IMR-90 (cell line): Measurements from ENCODE around the gene SATB2. TPM values are rescaled to one million over a fixed set of nuclear protein-coding genes. Genes with fewer than 3 reads are reported as not detected.
A peak's percentile ranks its signal among the peaks of the same experiment; 100 is the strongest.

Source experiments
- ATAC-seq: fragments of 200-7000 bp; cut with Tn5 transposase; 2 replicates; pipeline ENCODE4 v1.9.1; 2020; ENCODE audit warnings: low read depth, mild to moderate bottlenecking, moderate library complexity
- BruUV-seq: library from RNA; stranded (reverse); fragments of 400-500 nt; replicated peaks from 2 replicates; lab custom pipeline; 2021; lab: Mats Ljungman, UMichigan
- CTCF ChIA-PET: fragments of 300-600 bp; formaldehyde crosslinking; extraction: SDS; loops from one replicate; lab custom pipeline; 2021; ENCODE audit warnings: antibody characterized with exemption; lab: Yijun Ruan, JAX
- POLR2A ChIA-PET: fragments of 300-600 bp; sonication (Branson Sonifier 250); formaldehyde crosslinking; loops from one replicate; lab custom pipeline; 2022; ENCODE audit warnings: antibody characterized with exemption; ENCODE audit not compliant: unreplicated experiment; lab: Charles Lee
- DNase-seq: peaks from one replicate; pipeline ENCODE4 v3.0.0; 2013
- H2AFZ ChIP-seq: replicated peaks from 2 replicates; pipeline ENCODE3; 2013; ENCODE audit warnings: low read length, mild to moderate bottlenecking; ENCODE audit not compliant: poor library complexity
- H2AK5ac ChIP-seq: 2 replicates; pipeline ENCODE4 v1.6.1; 2013; ENCODE audit warnings: low read depth, low read length, inconsistent platforms
- H2AK9ac ChIP-seq: replicated peaks from 2 replicates; pipeline ENCODE3; 2013; ENCODE audit warnings: mild to moderate bottlenecking, low read depth, low read length, moderate library complexity; ENCODE audit not compliant: poor library complexity
- H2BK120ac ChIP-seq: 2 replicates; pipeline ENCODE4 v1.6.1; 2013; ENCODE audit warnings: low read depth, low read length, inconsistent platforms
- H2BK15ac ChIP-seq: 3 replicates; pipeline ENCODE4 v1.6.1; 2013; ENCODE audit warnings: low read depth, low read length, inconsistent platforms
- H2BK20ac ChIP-seq: 2 replicates; pipeline ENCODE4 v1.6.1; 2013; ENCODE audit warnings: low read depth, mild to moderate bottlenecking, inconsistent platforms, low read length, moderate library complexity
- H2BK5ac ChIP-seq: 2 replicates; pipeline ENCODE4 v1.6.1; 2013; ENCODE audit warnings: mild to moderate bottlenecking, low read depth, low read length, inconsistent platforms; ENCODE audit not compliant: poor library complexity, severe bottlenecking
- H3K14ac ChIP-seq: replicated peaks from 2 replicates; pipeline ENCODE4 v1.6.1; 2013; ENCODE audit warnings: low read depth, low read length, inconsistent platforms
- H3K18ac ChIP-seq: 2 replicates; pipeline ENCODE4 v1.6.1; 2013; ENCODE audit warnings: low read depth, low read length, control low read depth
- H3K23ac ChIP-seq: 2 replicates; pipeline ENCODE4 v1.6.1; 2013; ENCODE audit warnings: low read depth, low read length, inconsistent platforms
- H3K27ac ChIP-seq: 2 replicates; pipeline ENCODE4 v1.5.1; 2013; ENCODE audit warnings: mild to moderate bottlenecking, control low read depth, low read length; ENCODE audit not compliant: insufficient read depth
- H3K27me3 ChIP-seq: 2 replicates; pipeline ENCODE4 v1.6.1; 2013; ENCODE audit warnings: low read length; ENCODE audit not compliant: control insufficient read depth, insufficient read depth
- H3K36me3 ChIP-seq: 2 replicates; pipeline ENCODE4 v1.6.1; 2013; ENCODE audit warnings: low read length, mixed read lengths; ENCODE audit not compliant: control insufficient read depth, insufficient read depth
- H3K4ac ChIP-seq: 2 replicates; pipeline ENCODE4 v1.6.1; 2013; ENCODE audit warnings: low read depth, low read length, inconsistent platforms
- H3K4me1 ChIP-seq: 2 replicates; pipeline ENCODE4 v1.6.1; 2013; ENCODE audit warnings: low read length, mixed read lengths; ENCODE audit not compliant: control insufficient read depth, insufficient read depth
- H3K4me2 ChIP-seq: 2 replicates; pipeline ENCODE4 v1.6.1; 2013; ENCODE audit warnings: low read depth, mild to moderate bottlenecking, control low read depth, low read length, moderate library complexity
- H3K4me3 ChIP-seq: 2 replicates; pipeline ENCODE4 v1.5.1; 2013; ENCODE audit warnings: low read depth, mild to moderate bottlenecking, control low read depth, low read length, moderate library complexity; ENCODE audit not compliant: insufficient read depth
- H3K56ac ChIP-seq: 2 replicates; pipeline ENCODE4 v1.6.1; 2013; ENCODE audit warnings: low read length, inconsistent platforms; ENCODE audit not compliant: insufficient read depth; ENCODE audit errors: extremely low read depth
- H3K79me1 ChIP-seq, 2 experiments: 2 replicates each; pipeline ENCODE4 v1.6.1; 2013; ENCODE audit warnings: low read length in 2 of 2, inconsistent platforms in 1 of 2, low read depth in 1 of 2
- H3K9ac ChIP-seq: 2 replicates; pipeline ENCODE4 v1.6.1; 2013; ENCODE audit warnings: low read depth, low read length, control low read depth
- H3K9me1 ChIP-seq: 2 replicates; pipeline ENCODE4 v1.6.1; 2013; ENCODE audit warnings: low read length, inconsistent platforms; ENCODE audit not compliant: insufficient read depth
- H3K9me3 ChIP-seq: 2 replicates; pipeline ENCODE4 v1.6.1; 2013; ENCODE audit warnings: low read length; ENCODE audit not compliant: control insufficient read depth, insufficient read depth
- H4K20me1 ChIP-seq: 2 replicates; pipeline ENCODE4 v1.6.1; 2013; ENCODE audit warnings: low read length, inconsistent platforms; ENCODE audit not compliant: insufficient read depth
- H4K5ac ChIP-seq: 2 replicates; pipeline ENCODE4 v1.6.1; 2013; ENCODE audit warnings: mild to moderate bottlenecking, low read depth, low read length, control low read depth
- H4K8ac ChIP-seq, 2 experiments: 2 replicates each; pipeline ENCODE4 v1.6.1; 2013; ENCODE audit warnings: low read depth in 2 of 2, low read length in 2 of 2, control low read depth in 1 of 2, inconsistent platforms in 1 of 2
- H4K91ac ChIP-seq: 2 replicates; pipeline ENCODE4 v1.6.1; 2013; ENCODE audit warnings: low read depth, low read length, inconsistent platforms; ENCODE audit not compliant: insufficient read depth
- RFX5 ChIP-seq: IDR thresholded peaks from 2 replicates; pipeline ENCODE4 v1.8.0; 2012; ENCODE audit warnings: low read depth, mild to moderate bottlenecking, low read length, moderate library complexity
- WGBS, 2 experiments: methylation state at CpG; one replicate each; pipeline versions ENCODE4 v1.1.5 to v1.1.7; 2013; ENCODE audit warnings: missing lambda C conversion rate in 2 of 2; ENCODE audit not compliant: insufficient read length in 1 of 2; ENCODE audit errors: extremely low coverage in 2 of 2; 5-methylcytosine and 5-hydroxymethylcytosine counted together
- dilution Hi-C: fragments of 300-500 bp; cut with HindIII; formaldehyde crosslinking; loops from one replicate; pipeline ENCODE4 v1.14.3; 2018; ENCODE audit warnings: low sequenced_read_pairs; ENCODE audit not compliant: unreplicated experiment
- in situ Hi-C: fragments of 300-500 bp; cut with MboI; formaldehyde crosslinking; loops from 3 replicates; pipeline ENCODE4 v1.14.3; 2019; ENCODE audit warnings: low sequenced_read_pairs, inconsistent platforms, mixed read lengths
- intact Hi-C: fragments of 100-400 bp; cut with micrococcal nuclease; formaldehyde crosslinking; loops from 2 replicates; pipeline ENCODE4 v1.10.0; 2022
- polyA plus RNA-seq, 3 experiments: library from polyadenylated mRNA; depleted of rRNA; stranded (reverse); fragments of >200 nt; gene quantifications; 2 replicates each; pipeline ENCODE4 v1.2.3, GENCODE V29; 2012; ENCODE audit warnings: low replicate concordance in 1 of 3
- total RNA-seq: library from RNA; depleted of rRNA; stranded (reverse); fragments of >200 nt; gene quantifications from 2 replicates; pipeline ENCODE4 v1.2.3, GENCODE V29; 2012

SATB2 gene
- total and polyA plus RNA-seq, 2 of the 4 experiments (the other 2 are of a cell fraction) = 6.2 to 8.4 TPM

DNA sequence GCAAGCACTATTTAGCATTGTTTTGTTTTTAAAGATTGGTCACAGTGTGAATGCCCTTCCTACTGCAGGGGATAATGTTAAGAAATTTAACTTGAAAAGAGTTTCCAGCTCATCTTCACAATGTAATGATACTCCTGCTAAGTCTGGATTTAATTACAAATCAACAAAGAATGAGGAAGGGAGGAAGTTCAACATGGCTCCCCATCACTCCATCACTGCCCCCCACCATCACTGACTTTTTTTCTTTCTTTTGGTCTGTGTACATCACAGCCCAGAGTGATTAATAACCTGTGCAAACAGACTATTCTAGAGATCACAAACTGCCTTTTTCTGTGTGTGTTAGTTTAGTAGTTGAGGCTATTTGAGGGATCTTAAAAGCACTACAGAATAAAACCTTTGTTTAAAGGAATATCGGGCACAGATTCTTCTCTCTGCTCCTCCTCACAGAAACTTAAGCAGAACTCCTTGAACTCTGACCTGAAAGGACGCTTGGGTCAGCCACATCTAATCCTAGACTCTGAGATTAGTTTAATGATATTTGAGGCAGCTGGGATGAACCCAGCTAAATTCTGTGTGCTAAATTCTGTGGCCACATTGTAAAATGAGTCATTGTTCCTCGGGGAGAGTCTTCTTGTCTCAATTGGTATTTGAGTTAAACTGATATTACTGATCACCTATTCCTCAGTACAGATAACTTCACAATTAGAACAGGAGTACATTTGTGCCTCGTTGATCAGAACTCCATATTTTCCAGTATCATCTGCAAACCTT lies 47.8 kb downstream of the SATB2 start:
- H3K27ac ChIP-seq = no peak overlapping the region

More for the DNA sequence above, 47.8 kb downstream of the SATB2 start:
- Histone ChIP-seq H3K4me1 (peaks cover 6% of the 10 kb centered on the region), H4K8ac (peak overlapping the region in 1 of 2 experiments; percentile 79; a peak in 2 of 4 replicates), H2BK5ac (peak overlapping the region; percentile 73), H3K27me3 (no peaks in the 10 kb centered on the region), H4K20me1 (no peaks in the 10 kb centered on the region), H3K4ac (peak overlapping the region; percentile 50; the same call in 1 of the 2 replicates), H4K91ac (no peak overlapping the region), H3K4me2 (peak overlapping the region; percentile 62; the same call in 1 of the 2 replicates), H3K18ac (no peak overlapping the region), H2AFZ (no peak overlapping the region), H3K9ac (no peak overlapping the region), H3K4me3 (no peak overlapping the region), H2BK120ac (no peak overlapping the region), H3K23ac (no peak overlapping the region), H2BK15ac (no peak overlapping the region), H3K56ac (no peak overlapping the region), H2AK9ac (no peak overlapping the region), H3K9me3 (no peaks in the 10 kb centered on the region), H4K5ac (peak overlapping the region; percentile 79; the same call in 1 of the 2 replicates), H3K14ac (no peak overlapping the region), H3K79me1 (no peaks in the 10 kb centered on the region; a peak in 1 of 4 replicates), H2BK20ac (no peak overlapping the region), H3K36me3 (peaks cover 6% of the 10 kb centered on the region), H3K9me1 (0 out of 2 replicates have a peak, but pooled peaks cover 2% of the 10 kb centered on the region), H2AK5ac (no peak overlapping the region)
- peak; percentile 36 for DNase-seq
- intact Hi-C loops (no loop called here), in situ Hi-C loops (no loop called here), dilution Hi-C loops (no loop called here)
- 29% methylated on average over 1 of the region's 4 CpGs; no CpG with 5 or more reads in 1 of the 2 experiments for WGBS, 2 experiments
- peak; percentile 59 for ATAC-seq
- ChIA-PET POLR2A (no interaction called here), CTCF (interaction anchor here (0.7 to 1.5 kb wide), 2 partner anchors 61 to 417 kb away, joined by 3 read pairs; no protein-coding TSS in a partner anchor)
- TF ChIP-seq RFX5 = no peak
- no TSS peak for BruUV-seq
